Stimulated activated CD8-positive, alpha-beta memory T cell treated with anti-CD3 and anti-CD28 coated beads, Interleukin-12 subunit alpha, Interleukin-12 subunit beta, amount 100 ng/mL, for 4 hours (primary cell): ENCODE results near the gene CAPN2.
"Not testable (repeated sequence)": the region's sequence is repeated elsewhere in the genome, so short reads cannot be mapped to it uniquely, and the experiment has no call there.

Experiments used
- DNase-seq: peaks from one replicate; pipeline ENCODE4 v3.0.0-alpha.2; 2020; ENCODE audit warnings: low read depth

The CAPN2 gene

GRCh38 chr1:223792046-223792445 lies 79.7 kb downstream of the CAPN2 start:
- no peak for DNase-seq

GRCh38 chr1:223793716-223794115 lies 81.4 kb downstream of the CAPN2 start:
- no peak for DNase-seq

- DNase-seq = no peak
Observed at GRCh38 chr1:223794136-223794880, 82.0 kb downstream of the CAPN2 start.

GRCh38 chr1:223796210-223796609 lies 83.9 kb downstream of the CAPN2 start:
- no peak for DNase-seq

- no peak for DNase-seq
Observed at GRCh38 chr1:223802032-223802431, 89.7 kb downstream of the CAPN2 start.

- DNase-seq = no peak
Observed at GRCh38 chr1:223802602-223803001, 90.3 kb downstream of the CAPN2 start.

GRCh38 chr1:223803211-223803610 lies 90.9 kb downstream of the CAPN2 start:
- DNase-seq = no peak

GRCh38 chr1:223809905-223810304 lies 97.6 kb downstream of the CAPN2 start:
- not testable (repeated sequence) for DNase-seq

GRCh38 chr1:223810586-223810985 lies 98.2 kb downstream of the CAPN2 start:
- DNase-seq = no peak

- no peak for DNase-seq
Observed at GRCh38 chr1:223811634-223812101, 99.3 kb downstream of the CAPN2 start.

GRCh38 chr1:223813645-223814044 lies 101.3 kb downstream of the CAPN2 start:
- DNase-seq = no peak

- no peak for DNase-seq
Observed at GRCh38 chr1:223815020-223815853, 102.9 kb downstream of the CAPN2 start.

GRCh38 chr1:223815865-223816264 lies 103.5 kb downstream of the CAPN2 start:
- DNase-seq = no peak

GRCh38 chr1:223817265-223817664 lies 104.9 kb downstream of the CAPN2 start:
- DNase-seq = not testable (repeated sequence)

- no peak for DNase-seq
Observed at GRCh38 chr1:223819730-223820514, 107.6 kb downstream of the CAPN2 start.

GRCh38 chr1:223820515-223820858 lies 108.1 kb downstream of the CAPN2 start:
- DNase-seq = no peak

GRCh38 chr1:223820971-223821370 lies 108.6 kb downstream of the CAPN2 start:
- DNase-seq = no peak

GRCh38 chr1:223824287-223824686 lies 111.9 kb downstream of the CAPN2 start:
- no peak for DNase-seq

GRCh38 chr1:223824712-223825111 lies 112.4 kb downstream of the CAPN2 start:
- DNase-seq = no peak
